ENCODE measurements around the gene SCTR.

SCTR gene

DNA sequence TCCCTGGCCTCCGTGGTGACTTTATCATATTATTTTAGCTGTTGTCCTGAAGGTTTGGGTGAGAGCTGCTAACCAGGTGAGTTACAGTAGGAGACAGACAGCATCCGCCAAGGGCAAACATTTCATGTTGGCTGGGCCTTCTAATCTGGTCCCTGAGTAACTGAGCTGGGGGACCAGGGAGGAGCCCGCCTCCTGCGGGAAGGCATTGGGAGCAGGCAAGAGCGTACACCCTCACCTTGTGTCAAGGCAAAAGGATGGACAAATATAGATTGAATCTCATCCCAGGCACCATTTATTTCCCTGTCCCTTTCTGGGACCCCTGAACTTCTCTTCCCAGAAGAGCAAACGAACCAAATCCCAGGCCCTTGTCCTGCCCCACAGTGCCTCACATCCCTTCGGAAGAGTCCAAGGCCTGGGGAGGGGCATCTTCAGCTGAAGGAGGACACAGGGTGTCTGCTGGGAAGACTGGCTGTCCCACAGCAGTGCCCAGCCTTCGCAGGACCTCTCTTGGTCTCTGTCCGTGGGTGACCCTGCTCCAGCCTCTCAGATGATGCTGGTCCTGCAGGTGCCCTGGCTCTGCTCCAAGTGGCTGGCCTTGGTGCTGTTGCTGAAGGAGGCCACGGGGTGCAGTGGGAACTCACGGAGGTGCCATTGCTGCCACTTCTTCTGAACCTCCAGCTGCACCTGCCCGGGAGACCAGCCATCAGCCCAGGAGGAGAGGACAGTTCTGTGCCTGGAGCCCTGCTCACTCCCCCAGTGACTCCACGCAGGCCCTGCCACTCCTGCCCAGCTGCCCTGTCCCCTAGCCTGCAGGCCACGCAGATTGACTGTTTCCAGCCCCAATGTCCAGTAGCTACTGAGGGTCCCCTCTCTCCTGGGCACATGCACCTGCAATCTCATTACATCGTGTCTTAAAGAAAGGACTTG lies 84.4 kb downstream of the SCTR start:
- peaks cover 0 to 91% (median 0%) of the 10 kb centered on the region in 11 experiments; a peak in 8 of 22 replicates for H4K20me1 ChIP-seq
- H3K27me3 ChIP-seq, result no peaks in the 10 kb centered on the region
- no peak overlapping the region; a peak in 1 of 22 replicates for H3K9ac ChIP-seq
- no peak overlapping the region for H3K4me3 ChIP-seq
- TF ChIP-seq Cebpa-rat (IDR thresholded peaks at IDR 0.05), result no peak
- no peaks in the 10 kb centered on the region for H3K9me3 ChIP-seq (replicated peaks in 1 of 11)
- H3K4me1 ChIP-seq, result peaks cover 0 to 13% (median 0%) of the 10 kb centered on the region in 10 experiments; a peak in 4 of 20 replicates
- H3K36me3 ChIP-seq, result peaks cover 0 to 54% (median 0%) of the 10 kb centered on the region in 11 experiments; a peak in 5 of 22 replicates
- no peak overlapping the region for H3K4me2 ChIP-seq
- no peak overlapping the region for H3K27ac ChIP-seq

DNA sequence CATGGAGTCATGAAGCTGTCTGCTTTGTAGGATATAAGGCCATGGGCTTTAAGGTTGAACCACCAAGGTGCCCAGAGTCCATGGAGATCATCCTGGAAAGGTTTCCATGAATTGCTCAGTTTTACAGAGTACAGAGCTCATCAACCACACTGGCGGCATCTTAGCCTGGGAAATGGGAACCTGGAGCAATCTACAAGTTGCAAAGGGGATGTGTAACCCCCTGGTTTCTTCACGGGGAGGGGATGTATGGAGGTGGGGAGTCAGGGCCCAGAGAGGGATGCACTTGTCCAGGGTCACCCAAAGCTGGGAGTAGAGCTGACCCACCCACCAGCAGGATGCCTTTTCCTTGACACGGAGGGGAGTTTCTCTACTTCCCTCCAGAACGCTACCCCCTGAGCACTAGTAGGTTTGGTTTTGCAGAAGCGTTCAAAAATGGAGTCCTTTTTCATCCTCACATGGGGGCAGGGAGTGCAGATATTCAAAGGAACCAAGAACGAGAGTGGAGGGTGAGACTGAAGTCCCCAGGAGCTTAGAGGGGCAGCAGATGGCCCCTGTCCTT lies 85.5 kb downstream of the SCTR start:
- Histone ChIP-seq H3K27me3 (no peaks in the 10 kb centered on the region), H3K4me1 (peaks cover 0 to 24% (median 0%) of the 10 kb centered on the region in 10 experiments; a peak in 6 of 20 replicates), H4K20me1 (peaks cover 0 to 100% (median 0%) of the 10 kb centered on the region in 11 experiments; a peak in 9 of 22 replicates), H3K4me3 (no peak overlapping the region), H3K27ac (no peak overlapping the region), H3K36me3 (peaks cover 0 to 61% (median 0%) of the 10 kb centered on the region in 11 experiments; a peak in 5 of 22 replicates), H3K9me3 (replicated peaks in 1 of 11) (no peaks in the 10 kb centered on the region), H3K9ac (no peak overlapping the region), H3K4me2 (no peak overlapping the region)
- no peak for TF ChIP-seq Cebpa-rat (IDR thresholded peaks at IDR 0.05)

DNA sequence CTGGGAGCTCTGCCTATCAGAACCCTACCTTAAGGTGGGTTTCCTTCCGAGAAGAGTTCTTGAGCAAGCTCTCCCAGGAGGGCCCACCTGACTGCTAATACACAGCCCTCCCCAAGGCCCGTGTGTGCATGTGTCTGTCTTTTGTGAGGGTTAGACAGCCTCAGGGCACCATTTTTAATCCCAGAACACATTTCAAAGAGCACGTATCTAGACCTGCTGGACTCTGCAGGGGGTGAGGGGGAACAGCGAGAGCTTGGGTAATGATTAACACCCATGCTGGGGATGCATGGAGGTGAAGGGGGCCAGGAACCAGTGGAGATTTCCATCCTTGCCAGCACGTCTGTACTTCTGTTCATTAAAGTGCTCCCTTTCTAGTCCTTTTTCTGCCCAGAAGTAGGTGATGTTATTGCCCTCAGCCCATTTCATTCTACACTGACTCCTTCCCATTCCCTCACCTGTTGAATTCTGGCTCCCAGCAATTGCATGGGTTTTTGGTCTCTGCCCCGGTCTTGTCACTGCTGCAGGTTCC lies 86.1 kb downstream of the SCTR start:
- Histone ChIP-seq H3K4me3 (no peak overlapping the region), H3K4me1 (peaks cover 0 to 30% (median 0%) of the 10 kb centered on the region in 10 experiments; a peak in 6 of 20 replicates), H3K9me3 (replicated peaks in 1 of 11) (no peaks in the 10 kb centered on the region), H3K27ac (no peak overlapping the region), H3K36me3 (peaks cover 0 to 61% (median 0%) of the 10 kb centered on the region in 11 experiments; a peak in 5 of 22 replicates), H4K20me1 (peaks cover 0 to 100% (median under 1%) of the 10 kb centered on the region in 11 experiments; a peak in 9 of 22 replicates), H3K27me3 (peaks cover 0 to 2% (median 0%) of the 10 kb centered on the region in 11 experiments; a peak in 5 of 22 replicates), H3K4me2 (no peak overlapping the region), H3K9ac (no peak overlapping the region)
- no peak for TF ChIP-seq Cebpa-rat (IDR thresholded peaks at IDR 0.05)

DNA sequence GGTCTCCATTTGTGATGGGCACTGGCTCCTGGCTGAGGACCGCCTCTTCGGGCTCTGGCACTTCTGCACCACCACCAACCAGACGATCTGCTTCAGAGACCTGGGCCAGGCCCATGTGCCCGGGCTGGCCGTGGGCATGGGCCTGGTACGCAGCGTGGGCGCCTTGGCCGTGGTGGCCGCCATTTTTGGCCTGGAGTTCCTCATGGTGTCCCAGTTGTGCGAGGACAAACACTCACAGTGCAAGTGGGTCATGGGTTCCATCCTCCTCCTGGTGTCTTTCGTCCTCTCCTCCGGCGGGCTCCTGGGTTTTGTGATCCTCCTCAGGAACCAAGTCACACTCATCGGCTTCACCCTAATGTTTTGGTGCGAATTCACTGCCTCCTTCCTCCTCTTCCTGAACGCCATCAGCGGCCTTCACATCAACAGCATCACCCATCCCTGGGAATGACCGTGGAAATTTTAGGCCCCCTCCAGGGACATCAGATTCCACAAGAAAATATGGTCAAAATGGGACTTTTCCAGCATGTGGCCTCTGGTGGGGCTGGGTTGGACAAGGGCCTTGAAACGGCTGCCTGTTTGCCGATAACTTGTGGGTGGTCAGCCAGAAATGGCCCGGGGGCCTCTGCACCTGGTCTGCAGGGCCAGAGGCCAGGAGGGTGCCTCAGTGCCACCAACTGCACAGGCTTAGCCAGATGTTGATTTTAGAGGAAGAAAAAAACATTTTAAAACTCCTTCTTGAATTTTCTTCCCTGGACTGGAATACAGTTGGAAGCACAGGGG lies 87.1 kb downstream of the SCTR start:
- no peak overlapping the region for H3K27ac ChIP-seq
- no peaks in the 10 kb centered on the region for H3K9me3 ChIP-seq (replicated peaks in 1 of 11)
- no peak overlapping the region for H3K4me3 ChIP-seq
- H3K36me3 ChIP-seq, result peaks cover 0 to 61% (median 0%) of the 10 kb centered on the region in 11 experiments; a peak in 5 of 22 replicates
- H3K4me1 ChIP-seq, result peaks cover 6 to 36% (median 8%) of the 10 kb centered on the region in 10 experiments
- no peak for TF ChIP-seq Cebpa-rat (IDR thresholded peaks at IDR 0.05)
- H3K27me3 ChIP-seq, result peaks cover 0 to 12% (median 9%) of the 10 kb centered on the region in 11 experiments; a peak in 16 of 22 replicates
- H3K4me2 ChIP-seq, result no peak overlapping the region
- H3K9ac ChIP-seq, result 0 out of 22 replicates have a peak overlapping the region, but pooled peaks of 1 of the 11 experiments have one; percentile 5
- peaks cover 0 to 97% (median 8%) of the 10 kb centered on the region in 11 experiments; a peak in 11 of 22 replicates for H4K20me1 ChIP-seq

DNA sequence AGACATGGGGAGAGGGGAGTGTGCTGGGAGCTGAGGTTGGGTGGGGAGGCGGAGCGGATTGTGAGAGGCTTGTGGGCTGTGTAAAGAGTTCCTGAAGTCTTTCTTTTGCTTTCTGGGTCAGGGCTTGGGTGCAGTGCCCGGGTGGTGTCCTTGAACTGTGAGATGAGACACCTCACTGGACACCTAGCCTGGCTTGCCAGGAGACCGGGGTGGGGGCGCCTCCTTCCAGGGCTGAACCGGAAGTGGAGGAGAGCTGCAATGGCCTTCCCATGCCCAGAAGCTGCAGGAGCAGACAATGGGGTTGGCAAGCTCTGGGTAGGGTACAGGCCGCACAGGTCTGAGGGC lies 88.4 kb downstream of the SCTR start:
- Histone ChIP-seq H3K4me1 (peaks cover 15 to 37% (median 18%) of the 10 kb centered on the region in 10 experiments), H3K27me3 (peaks cover 0 to 16% (median 13%) of the 10 kb centered on the region in 11 experiments; a peak in 16 of 22 replicates), H4K20me1 (peaks cover 0 to 88% (median 11%) of the 10 kb centered on the region in 11 experiments; a peak in 12 of 22 replicates), H3K9ac (peak overlapping the region in 2 of 11 experiments; percentile 63 to 95; a peak in 2 of 22 replicates), H3K27ac (no peak overlapping the region), H3K4me3 (no peak overlapping the region), H3K9me3 (replicated peaks in 1 of 11) (no peaks in the 10 kb centered on the region), H3K36me3 (peaks cover 0 to 61% (median 0%) of the 10 kb centered on the region in 11 experiments; a peak in 5 of 22 replicates), H3K4me2 (peak overlapping the region in 2 of 11 experiments; percentile 97 to 99; a peak in 3 of 22 replicates)
- TF ChIP-seq Cebpa-rat (IDR thresholded peaks at IDR 0.05), result no peak

DNA sequence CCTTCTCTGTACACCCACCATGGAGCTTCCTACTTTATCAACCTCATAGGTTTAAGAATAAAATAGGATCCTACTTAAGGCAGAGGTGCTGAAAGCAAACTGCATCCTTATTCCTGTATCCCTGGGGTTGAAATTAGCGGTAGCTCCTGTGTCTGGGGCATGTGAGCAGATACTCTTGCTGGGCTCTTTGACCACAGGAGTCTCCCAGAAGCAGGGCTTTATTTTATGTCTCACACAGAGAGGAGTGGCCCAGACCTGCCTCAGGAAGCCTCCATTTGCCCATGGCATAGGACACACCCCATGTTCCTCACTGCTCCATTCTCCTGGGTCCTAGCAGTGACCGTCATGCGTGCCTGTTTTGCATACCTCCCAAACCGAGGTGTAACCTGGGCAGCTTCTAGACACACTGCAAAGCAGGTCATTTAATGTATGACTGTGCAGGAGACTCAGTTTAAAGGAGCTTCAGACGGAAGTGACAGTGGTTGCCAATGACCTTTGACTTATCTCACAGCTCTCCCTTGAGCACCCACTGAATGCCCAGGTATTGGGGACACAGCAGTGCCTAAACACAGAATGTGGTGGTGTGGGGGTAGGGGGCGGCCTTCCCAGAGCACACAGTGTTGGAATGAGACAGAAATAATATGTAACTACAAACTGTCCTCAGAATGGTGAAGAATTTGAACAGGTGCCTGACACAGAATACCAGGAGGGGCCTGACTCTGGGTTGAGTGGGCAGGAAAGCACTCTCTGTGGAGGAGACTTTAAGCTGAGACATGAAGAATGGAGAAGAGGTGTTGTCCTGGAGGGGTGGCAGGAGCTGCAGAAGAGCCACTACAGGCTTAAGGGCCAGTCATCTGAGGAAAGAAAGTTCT lies 89.0 kb downstream of the SCTR start:
- H3K4me3 ChIP-seq, result no peak overlapping the region
- peaks cover 0 to 19% (median 13%) of the 10 kb centered on the region in 11 experiments; a peak in 16 of 22 replicates for H3K27me3 ChIP-seq
- peaks cover 21 to 43% (median 24%) of the 10 kb centered on the region in 10 experiments for H3K4me1 ChIP-seq
- H3K27ac ChIP-seq, result no peak overlapping the region
- H3K9ac ChIP-seq, result peak overlapping the region in 2 of 11 experiments; percentile 63 to 95; a peak in 2 of 22 replicates
- H3K36me3 ChIP-seq, result peaks cover 0 to 60% (median 0%) of the 10 kb centered on the region in 11 experiments; a peak in 5 of 22 replicates
- peak overlapping the region in 2 of 11 experiments; percentile 97 to 99; a peak in 4 of 22 replicates for H3K4me2 ChIP-seq
- no peak for TF ChIP-seq Cebpa-rat (IDR thresholded peaks at IDR 0.05)
- H3K9me3 ChIP-seq (replicated peaks in 1 of 11), result no peaks in the 10 kb centered on the region
- H4K20me1 ChIP-seq, result peaks cover 2 to 82% (median 15%) of the 10 kb centered on the region in 11 experiments; a peak in 13 of 22 replicates

DNA sequence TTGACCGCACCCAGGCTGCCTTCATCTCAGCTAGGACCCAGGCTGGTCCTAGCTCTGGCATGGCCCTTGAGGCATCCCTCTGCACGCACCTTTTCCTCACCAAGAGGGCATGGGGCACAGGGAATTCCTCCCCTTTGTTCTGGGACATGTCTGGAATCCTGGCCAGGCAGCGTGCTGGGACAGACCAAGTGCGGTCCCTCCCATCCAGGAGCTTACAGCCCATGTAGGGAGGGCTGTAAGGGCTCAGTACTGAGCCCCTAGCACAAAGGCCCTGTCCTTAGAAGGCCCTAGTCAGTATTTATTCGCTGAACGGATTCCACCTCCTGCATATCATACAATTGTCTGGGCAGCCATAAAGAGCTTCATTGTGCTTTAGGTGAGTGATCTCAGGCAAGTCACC lies 89.6 kb downstream of the SCTR start:
- no peak for TF ChIP-seq Cebpa-rat (IDR thresholded peaks at IDR 0.05)
- no peak overlapping the region for H3K27ac ChIP-seq
- 0 out of 20 replicates have a peak overlapping the region, but pooled peaks of 1 of the 10 experiments have one; percentile 70 for H3K4me3 ChIP-seq
- H3K4me2 ChIP-seq, result peak overlapping the region in 3 of 11 experiments; percentile 88 to 99 (median 97); a peak in 4 of 22 replicates
- H4K20me1 ChIP-seq, result peaks cover 8 to 76% (median 17%) of the 10 kb centered on the region in 11 experiments; a peak in 14 of 22 replicates
- H3K9ac ChIP-seq, result peak overlapping the region in 2 of 11 experiments; percentile 63 to 95; a peak in 2 of 22 replicates
- no peaks in the 10 kb centered on the region for H3K9me3 ChIP-seq (replicated peaks in 1 of 11)
- peaks cover 21 to 49% (median 31%) of the 10 kb centered on the region in 10 experiments for H3K4me1 ChIP-seq
- peaks cover 0 to 54% (median 0%) of the 10 kb centered on the region in 11 experiments; a peak in 5 of 22 replicates for H3K36me3 ChIP-seq
- peaks cover 0 to 26% (median 13%) of the 10 kb centered on the region in 11 experiments; a peak in 16 of 22 replicates for H3K27me3 ChIP-seq
